AML-193 (cell line): ENCODE measurements around the gene GJC2.
"Not testable (repeated sequence)": the region's sequence is repeated elsewhere in the genome, so short reads cannot be mapped to it uniquely, and the experiment has no call there.

Source experiments
- DNase-seq, 2 experiments: peaks; one replicate each; lab custom pipeline; 2025; lab: John Stamatoyannopoulos, UW

GJC2 gene

DNA sequence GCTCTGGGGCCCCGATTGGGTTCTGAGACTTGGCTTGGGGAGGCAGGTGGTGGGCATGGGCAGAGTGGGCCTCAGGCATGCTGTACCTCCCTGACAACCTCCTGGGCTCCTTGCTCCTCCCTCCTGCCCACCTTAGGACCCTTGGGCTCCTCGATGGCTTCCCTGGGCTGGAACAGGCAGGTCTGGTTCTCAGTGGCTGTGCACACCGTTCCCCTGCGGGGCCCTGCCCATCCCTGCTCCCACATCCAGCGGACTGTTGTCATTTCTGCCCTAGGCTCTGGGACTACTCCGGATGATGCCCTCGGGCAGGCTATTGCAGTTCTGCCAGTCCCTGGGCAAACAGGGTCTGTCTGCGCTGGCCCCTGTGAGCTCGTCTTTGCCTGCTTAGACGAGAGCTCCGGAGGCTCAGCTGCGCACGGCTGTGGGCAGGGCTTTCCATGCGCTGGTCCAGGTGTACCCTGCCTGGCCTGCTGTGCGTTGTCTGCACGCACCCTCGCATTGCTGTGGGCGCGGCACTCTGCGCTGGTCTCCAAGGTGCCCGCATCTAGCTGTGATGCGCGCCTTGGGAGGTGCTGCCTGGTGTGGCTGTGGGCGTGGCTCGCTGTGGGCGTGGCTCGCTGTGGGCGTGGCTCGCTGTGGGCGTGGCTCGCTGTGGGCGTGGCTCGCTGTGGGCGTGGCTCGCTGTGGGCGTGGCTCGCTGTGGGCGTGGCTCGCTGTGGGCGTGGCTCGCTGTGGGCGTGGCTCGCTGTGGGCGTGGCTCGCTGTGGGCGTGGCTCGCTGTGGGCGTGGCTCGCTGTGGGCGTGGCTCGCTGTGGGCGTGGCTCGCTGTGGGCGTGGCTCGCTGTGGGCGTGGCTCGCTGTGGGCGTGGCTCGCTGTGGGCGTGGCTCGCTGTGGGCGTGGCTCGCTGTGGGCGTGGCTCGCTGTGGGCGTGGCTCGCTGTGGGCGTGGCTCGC is 24.1 kb downstream of the GJC2 start:
- DNase-seq: not testable (repeated sequence)

DNA sequence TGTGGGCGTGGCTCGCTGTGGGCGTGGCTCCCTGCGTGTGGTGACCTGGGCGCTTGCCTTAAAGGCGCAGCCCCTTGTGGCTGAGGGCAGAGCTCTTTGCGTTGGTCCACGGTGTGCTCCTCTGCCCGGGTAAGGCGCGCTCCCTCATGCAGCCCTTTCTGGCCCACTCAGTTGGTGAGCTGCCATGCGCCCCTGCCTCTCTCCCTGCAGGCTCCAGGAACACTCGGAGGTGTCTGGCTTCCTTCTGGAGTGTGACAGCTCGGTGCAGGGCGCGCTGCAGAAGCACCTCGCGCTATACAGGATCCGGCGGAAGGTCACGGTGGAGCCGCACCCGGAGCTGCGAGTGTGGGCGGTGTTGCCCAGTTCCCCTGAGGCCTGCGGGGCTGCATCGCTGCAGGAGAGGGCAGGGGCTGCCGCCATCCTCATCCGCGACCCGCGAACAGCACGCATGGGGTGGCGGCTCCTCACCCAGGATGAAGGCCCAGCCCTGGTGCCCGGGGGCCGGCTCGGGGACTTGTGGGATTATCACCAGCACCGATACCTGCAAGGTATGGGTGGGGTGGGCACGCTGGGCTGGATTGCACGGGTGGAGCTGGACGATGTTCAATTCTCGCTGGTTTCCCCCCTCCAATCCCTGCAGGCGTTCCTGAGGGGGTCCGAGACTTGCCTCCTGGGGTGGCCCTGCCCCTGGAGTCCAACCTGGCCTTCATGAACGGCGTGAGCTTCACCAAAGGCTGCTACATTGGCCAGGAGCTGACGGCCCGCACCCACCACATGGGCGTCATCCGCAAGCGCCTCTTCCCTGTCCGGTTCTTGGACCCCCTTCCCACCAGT is 25.0 kb downstream of the GJC2 start:
- no peak for DNase-seq

DNA sequence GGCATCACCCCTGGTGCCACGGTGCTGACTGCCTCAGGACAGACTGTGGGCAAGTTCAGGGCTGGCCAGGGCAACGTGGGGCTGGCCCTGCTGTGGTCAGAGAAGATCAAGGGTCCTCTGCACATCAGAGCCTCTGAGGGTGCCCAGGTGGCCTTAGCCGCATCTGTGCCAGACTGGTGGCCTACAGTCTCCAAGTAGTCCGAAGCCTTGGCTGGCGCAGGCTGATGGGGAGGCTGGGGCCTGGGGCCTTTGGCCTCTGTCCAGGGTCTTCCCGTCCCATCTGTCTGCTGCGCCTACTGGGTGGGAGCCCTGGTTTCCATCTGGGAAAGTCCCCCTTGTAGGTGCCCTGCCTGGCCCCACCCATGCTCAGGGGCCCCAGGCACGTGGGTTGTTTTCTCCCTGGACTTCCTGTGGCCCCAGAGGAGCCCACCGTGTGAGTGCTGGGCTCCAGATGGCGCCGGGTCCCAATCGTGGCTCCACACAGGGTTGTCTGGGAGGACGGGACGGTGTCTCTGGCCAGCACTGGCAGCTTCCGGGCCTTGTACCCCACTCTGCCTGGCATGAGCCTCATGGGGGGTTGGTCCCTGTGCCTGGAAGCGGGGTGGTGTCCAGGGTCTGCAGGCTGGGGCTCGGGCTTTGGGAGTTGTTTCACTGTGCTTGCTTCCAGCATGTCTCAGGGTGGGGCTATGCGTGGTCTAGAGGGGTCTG is 25.7 kb downstream of the GJC2 start:
- no peak for DNase-seq

DNA sequence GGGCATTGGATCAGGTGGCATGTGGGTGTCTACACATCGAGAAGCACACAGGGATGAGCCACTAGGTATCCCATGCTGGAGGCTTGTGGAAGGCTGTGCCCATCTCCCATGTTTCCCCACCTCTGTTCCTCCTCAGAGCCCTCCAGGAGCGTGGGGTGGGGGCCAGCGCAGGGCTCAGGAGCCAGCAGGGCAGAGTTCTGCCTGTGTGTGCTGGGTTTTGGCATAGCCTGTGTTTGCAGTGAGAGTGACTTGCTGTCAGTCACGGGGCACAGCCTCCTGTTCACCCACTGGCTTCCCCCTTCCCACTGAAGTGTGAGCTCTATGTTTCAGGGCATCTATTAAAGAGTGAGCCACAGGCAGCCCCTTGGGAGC is 26.3 kb downstream of the GJC2 start:
- DNase-seq: no peak

DNA sequence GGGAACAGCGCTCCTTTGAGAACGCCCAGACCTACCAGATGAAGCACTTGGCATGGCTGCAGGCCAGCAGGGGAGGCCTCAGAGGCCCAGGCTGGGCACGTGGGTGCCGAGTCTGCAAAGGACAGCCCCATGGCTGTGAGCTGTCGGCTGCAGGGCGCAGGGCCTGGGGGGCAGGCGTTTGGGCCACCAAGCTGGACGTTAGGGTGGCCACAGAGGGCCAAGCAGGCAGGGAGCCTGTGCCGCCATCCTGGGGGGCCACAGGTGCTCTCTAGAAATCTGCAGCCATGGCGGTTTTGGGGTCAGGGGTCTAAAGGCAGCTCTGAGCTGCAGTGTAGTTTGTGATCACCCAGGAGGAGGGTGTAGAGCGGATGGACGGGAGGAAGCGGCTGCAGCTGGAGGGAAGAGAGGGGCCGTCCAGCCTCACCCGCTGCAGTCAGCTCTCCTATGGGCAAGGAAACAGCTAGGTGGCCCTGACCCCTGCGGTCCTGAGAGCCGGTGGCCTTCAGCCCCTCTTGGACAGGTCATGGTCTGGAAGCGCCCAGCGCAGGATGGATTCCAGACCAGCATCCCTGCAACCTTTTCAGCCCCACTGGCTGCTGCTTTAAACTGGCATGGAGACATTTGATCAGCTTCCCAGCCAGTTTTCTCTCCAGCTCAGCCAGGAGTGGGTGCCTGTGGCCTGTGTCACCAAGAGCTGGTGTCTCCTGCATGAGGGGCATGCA is 26.9 kb downstream of the GJC2 start:
- no peak for DNase-seq

DNA sequence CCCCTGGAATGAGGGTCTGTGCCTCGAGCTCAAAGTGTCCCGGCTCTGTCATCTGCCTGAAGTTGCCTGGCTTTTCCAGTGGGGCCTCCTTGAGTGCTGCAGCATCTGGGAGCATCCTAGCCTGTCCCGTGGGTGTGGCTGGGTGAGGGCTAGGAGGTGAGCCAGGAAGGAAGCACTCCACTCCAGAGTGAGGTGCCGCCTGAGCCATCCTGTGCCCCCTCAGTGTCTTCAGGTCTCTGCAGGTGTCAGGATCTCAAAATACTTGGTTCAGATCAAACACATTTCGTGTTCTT is 27.4 kb downstream of the GJC2 start:
- DNase-seq: no peak

DNA sequence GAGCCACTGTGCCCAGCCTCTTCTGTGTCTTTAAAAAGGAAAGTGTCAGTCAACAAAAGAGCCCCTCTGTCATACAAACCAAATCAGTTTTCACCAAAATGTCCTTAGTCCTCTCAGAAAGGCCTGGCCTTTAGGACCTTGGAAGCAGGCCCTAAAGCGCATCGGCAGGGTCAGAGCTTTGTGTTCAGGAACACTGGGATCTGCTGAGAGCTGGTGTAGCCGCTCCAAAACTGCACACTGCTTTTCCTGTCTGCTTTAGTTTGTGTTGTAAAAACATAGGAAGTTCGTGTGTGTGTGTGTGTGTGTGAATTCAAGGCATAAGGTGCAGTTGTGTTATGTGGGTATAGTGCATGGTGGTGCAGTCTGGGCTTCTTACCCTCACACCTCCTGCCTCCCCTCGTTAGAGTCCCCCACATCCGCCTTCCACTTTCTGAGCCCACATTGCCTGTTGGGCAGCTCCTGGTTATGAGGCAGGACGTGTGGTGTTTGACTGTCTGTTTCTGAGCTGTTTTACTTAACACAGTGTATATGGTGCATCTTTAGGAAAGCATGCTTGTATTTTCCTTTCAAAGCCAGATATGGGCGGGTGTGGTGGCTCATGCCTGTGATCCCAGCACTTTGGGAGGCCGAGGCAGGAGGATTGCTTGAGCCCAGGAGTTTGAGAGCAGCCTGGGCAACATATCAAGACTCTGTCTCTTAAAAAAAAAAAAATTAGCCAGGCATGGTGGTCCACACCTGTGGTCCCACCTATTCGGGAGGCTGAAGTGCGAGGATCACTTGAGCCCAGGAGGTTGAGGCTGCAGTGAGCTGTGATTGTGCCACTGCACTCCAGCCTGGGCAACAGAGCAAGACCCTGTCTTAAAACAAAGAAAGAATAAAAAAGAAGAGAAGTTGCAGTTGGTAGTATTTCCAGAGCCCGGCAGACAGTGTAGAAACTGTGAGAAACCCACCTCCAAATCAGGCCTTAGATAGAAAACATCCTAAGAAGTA is 28.3 kb downstream of the GJC2 start:
- DNase-seq: no peak

DNA sequence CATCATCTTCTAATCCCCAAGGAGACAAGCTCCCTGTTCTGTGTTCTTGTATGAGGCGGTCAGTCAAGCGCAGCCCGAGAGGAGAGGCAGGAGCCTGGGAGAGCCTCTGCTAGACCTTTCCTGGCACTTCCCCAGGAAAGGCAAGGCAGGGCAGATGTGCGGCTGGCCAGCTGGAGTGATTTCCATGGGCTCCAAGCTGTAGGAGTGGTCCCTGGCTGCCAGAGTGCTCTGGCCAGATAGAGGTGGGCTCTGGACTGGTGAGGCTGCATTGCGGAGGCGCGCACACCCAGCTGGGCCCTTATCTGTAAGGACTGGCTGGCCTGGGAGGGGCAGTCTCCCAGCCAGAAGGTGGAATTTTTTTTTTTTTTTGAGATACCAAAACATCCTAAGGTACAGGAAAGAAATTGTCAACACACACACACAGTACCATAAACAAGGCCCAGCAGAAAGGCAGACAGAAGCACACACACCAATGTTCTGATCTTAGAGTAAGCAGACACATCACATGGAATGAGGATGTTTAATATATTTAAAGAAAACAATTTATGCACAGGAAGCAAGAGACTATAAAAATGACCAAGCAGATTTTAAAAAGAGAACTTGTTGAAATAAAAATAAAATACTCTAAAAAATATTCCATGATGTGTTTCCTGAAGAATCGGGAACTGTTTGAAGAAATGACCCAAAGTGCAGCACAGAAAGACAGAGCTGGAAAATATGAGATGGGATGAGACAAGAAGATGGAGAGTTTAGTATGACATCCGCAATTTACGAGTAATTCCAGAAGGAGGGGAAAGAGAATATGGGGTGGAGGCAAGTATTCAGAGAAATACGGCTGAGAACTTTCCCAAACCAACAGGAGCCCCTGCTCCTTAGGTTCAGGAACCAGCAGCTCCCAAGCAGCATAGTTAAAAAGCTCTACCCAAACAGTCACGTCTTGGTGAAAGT is 29.3 kb downstream of the GJC2 start:
- no peak for DNase-seq

DNA sequence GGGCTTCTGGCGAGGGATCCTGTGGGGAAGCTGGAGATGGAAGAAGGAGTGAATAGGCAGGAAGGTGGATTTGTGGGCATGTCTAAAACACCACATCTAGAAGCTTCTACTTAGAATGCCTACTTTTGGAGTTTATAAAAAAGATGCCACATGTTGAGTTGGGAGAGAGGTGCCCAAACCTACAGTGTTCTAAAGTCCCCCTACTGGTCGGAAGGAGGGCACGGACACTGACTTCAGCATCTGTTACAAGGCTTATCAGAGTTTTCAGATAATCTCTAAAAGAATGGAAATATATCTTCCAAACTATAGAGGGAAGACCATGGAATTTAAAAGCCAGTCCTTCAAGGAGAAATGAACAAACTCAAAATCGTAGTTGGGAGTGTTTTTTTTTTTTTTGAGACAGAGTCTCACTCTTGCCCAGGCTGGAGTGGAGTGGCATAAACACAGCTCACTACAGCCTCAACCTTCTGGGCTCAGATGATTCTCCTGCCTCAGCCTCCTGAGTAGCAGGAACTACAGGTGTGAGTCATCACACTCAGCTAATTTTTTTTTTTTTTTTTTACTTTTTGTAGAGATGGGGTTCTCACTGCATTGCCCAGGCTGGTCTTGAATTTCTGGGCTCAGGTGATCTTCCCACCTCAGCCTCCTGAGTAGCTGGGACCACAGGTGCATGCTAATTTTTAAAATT is 30.7 kb downstream of the GJC2 start:
- peak; percentile 8 to 11 for DNase-seq

DNA sequence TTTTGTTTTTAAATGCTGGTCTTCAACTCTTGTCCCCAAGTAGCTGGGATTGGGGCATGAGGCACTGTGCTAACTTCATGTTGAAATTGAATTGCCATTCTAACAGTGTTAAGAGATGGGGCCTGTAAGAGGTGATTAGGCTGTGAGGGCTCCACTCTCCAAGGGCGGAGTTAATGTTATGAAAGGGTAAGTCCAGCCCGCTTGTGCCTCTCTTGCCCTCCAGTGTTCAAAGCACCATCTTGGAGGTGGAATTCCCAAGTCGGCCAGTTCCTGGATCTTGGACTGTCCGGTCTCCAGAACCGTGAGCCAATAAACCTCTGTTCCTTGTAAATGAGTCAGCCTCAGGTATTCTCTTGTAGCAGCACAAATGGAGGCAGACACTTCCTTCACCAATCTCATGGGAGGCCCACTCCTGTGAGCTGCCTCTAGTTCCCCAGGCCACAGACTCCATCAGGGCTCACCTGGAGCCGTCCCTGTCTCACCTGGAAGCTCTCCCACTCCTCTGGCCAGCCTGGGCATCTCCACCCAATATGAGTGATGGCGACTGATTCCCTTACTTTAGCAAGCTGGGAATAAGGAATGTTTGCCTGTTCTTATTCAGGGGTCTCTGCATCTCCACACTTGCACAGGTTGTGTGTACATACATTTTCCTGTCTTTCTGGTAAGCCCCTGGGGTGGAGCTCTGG is 31.4 kb downstream of the GJC2 start:
- DNase-seq: no peak

DNA sequence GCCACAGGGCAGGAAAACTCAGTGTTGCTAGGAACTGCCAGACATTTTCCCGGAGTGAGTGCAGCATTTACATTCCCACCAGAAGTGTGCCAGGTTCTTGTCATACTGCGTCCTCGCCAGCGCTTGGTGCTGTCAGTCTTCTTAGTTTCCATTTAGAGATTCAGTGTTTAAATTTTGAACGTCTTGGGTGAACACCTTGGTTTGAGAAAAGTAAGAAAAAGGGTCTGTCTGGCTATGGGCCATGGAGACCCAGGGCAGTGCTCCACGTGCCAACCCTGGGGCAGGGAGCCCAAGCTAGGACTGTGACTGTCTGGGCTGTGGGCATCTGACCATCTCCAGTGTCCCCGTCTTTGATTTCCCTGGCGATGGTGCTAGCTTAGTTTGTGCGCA is 31.9 kb downstream of the GJC2 start:
- no peak for DNase-seq

DNA sequence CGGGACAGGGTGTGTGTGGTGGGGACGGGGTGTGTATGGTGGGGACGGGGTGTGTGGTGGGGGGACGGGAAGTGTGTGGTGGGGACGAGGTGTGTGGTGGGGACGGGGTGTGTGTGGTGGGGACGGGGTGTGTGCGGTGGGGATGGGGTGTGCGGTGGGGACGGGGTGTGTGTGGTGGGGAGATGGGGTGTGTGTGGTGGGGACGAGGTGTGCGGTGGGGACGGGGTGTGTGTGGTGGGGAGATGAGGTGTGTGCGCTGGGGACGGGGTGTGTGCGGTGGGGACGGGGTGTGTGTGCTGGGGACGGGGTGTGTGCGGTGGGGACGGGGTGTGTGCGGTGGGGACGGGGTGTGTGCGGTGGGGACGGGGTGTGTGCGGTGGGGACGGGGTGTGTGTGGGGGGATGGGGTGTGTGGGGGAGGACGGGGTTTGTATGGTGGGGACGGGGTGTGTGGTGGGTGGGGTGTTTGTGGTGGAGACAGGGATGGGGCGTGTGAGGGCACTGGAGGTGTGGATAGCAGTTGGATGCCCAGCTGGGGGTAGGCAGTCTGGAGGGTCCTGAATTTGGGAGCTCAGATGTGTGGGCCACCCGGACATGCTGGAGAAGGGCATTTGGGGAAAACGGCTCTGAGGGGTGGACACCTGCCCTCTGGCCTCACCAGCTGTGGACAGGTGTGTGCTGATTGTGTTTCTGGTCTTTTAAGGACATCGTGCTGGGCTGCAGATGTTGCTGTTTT is 32.7 kb downstream of the GJC2 start:
- DNase-seq: no peak

DNA sequence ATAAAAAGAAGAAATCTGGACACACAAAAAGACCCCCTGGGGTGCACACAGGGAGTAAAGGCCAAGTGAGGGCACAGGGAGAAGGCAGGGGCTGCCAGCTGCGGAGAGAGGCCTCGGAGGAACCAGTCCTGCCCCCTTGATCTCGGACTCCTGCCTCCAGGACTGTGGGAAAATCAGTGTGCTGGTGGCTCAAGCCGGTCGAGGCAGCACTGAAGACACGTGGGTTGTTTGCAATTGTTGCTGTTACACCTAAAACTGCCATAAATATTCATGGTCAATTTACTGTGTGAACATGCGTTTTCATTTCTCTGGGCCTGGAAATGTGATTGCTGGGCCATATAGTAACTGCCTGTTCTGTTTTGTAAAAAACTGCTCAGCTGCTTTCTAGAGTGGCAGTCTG is 34.4 kb downstream of the GJC2 start:
- DNase-seq: no peak

DNA sequence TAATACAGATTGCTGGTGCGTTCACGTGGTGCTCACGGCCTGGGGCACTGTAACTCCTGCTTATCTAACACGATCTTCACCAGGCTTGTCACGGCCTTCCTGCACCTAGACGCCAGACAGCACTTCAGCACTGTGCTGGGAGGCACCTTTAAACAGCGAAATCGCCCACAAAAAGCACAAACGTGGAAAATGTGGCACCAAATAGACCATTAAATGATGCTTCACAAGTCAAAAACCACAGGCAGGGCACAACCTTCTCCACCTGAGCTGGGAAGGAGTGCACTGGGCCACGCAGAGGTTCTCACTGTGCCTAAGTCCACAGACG is 35.9 kb downstream of the GJC2 start:
- no peak for DNase-seq

DNA sequence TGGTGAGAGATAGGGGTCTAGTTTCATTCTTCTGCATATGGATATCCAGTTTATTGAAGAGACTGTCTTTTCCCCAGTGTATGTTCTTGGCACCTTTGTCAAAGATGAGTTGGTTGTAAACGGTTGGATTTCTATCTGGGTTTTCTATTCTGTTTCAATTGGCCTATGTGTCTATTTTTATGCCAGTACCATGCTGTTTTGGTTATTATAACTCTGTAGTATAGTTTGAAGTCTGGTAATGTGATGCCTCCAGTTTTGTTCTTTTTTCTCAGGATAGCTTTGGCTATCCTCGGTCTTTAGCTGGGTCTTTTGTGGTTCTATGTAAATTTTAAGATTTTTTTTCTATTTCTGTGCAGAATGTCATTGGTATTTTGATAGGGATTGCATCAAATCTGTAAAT is 38.5 kb downstream of the GJC2 start:
- DNase-seq: not testable (repeated sequence)

DNA sequence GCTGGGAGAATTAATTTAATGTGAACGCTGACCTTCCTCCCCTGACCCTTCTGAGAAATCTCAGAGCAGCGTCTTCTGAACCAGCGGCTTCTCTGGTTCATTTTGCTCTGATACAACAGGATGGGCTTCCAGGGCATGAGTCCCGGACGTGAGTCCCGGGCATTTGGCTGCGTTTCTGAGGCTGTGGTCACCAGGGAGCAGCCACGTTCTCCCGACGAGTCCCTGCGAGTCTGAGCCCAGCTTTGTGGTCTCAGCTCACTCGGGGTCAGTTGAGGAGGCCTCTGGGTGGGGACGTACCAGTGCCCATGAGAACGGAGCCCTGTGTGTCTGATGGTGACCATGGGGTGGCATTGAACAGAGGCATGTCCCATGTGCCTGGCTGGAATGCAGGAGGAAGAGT is 40.5 kb downstream of the GJC2 start:
- no peak for DNase-seq

DNA sequence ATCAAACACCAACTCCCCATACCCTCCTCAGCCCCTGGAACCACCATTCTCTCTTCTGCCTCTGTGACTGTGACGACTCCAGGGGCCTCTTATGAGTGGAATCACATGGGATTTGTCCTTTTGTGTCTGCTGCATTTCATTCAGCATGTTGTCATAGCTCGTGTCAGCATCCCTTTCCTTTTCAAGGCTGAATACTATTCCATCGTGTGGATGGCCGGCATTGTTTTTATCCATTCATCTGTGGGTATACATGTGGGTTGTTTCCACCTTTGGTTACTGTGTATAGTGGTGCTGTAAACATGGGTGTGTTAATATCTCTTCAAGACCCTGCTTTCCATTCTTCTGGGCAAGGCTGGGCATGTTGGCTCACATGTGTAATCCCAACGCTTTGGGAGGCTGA is 41.0 kb downstream of the GJC2 start:
- no peak for DNase-seq

DNA sequence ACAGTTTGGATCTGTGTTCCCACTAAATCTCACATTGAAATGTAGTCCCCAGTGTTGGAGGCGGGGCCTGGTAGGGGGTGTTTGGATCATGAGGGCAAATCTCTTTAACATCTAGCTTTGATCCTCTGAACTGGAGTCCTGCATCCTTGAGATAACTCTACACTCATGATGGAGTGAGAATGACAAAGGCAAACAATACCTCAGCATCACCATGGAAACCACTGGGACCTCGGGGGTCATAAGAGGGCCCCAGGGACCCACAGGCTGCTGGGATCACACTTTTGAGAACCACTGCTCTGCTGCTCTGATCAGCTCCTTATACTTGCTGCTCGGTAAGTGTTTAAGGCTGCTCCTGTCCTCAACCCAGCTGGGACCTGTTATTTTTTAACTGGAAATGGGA is 44.7 kb downstream of the GJC2 start:
- no peak for DNase-seq
